Measurements from ENCODE around the gene KCNQ1. TPM values are rescaled to one million over a fixed set of nuclear protein-coding genes. Genes with fewer than 3 reads are reported as not detected.

KCNQ1 gene
- total and polyA plus RNA-seq, 9 of the 15 experiments (the other 6 are each of a cell fraction or from before 2014, with no cell fraction given), result 0.44 TPM; not detected in 8

GRCh38 chr11:2700415-2701211 lies 255.8 kb downstream of the KCNQ1 start:
- Histone ChIP-seq H3K9ac (ENCODE audit: insufficient read depth in 1 of 2, low read depth in 2 of 2, low read length in 2 of 2) (peak overlapping the region; percentile 92 to 93), H4K20me1 (replicated peaks; ENCODE audit: control insufficient read depth, insufficient read depth, low read length) (peaks cover 23% of the 10 kb centered on the region), H3K79me2 (ENCODE audit: control insufficient read depth, insufficient read depth, low read length) (peaks cover 46% of the 10 kb centered on the region), H3K4me1 (replicated peaks in 1 of 2; ENCODE audit: control insufficient read depth in 2 of 2, insufficient read depth in 2 of 2, low read length in 2 of 2) (peaks cover 20 to 47% of the 10 kb centered on the region in 2 experiments; a peak in 4 of 5 replicates), H3K4me2 (ENCODE audit: insufficient read depth, low read length) (peak overlapping the region; percentile 80), H3K27me3 (ENCODE audit: control insufficient read depth in 2 of 2, insufficient read depth in 2 of 2, low read length in 2 of 2) (no peaks in the 10 kb centered on the region), H3K36me3 (ENCODE audit: control insufficient read depth, insufficient read depth, low read length) (peaks cover 12% of the 10 kb centered on the region), H3K4me3 (peak overlapping the region; percentile 69), H3K9me3 (replicated peaks; ENCODE audit: control insufficient read depth, insufficient read depth, low read depth, low read length) (no peaks in the 10 kb centered on the region), H3K9me1 (ENCODE audit: control insufficient read depth, insufficient read depth, low read length) (no peaks in the 10 kb centered on the region), H3K27ac (ENCODE audit: extremely low read depth, low read depth, low read length) (peak overlapping the region; percentile 92), H2AFZ (ENCODE audit: low read depth, low read length) (peak overlapping the region; percentile 90)
- CTCF ChIA-PET (ENCODE audit: low intra/inter-chr PET ratio), result no interaction called here
- FAIRE-seq (no peak), DNase-seq (ENCODE audit: extremely low read depth in 1 of 4, low spot score in 3 of 4) (peak; percentile 74 to 79 (median 76)), ATAC-seq (peak; percentile 66)
- in situ Hi-C loops (cut with MboI) (no loop called here), intact Hi-C loops (cut with micrococcal nuclease) (no loop called here)
- POLR2A ChIA-PET, result interaction anchor here (0.6 to 2.0 kb wide), 29 partner anchors 8 to 352 kb away, joined by 3 to 20 read pairs (median 4); partner anchors contain the start of gene CDKN1C
- 9% methylated on average over 31 of the region's 52 CpGs for WGBS (ENCODE audit: insufficient coverage, low coverage, missing lambda C conversion rate)
- BruUV-seq (replicated peaks), result no TSS peak
- TF ChIP-seq THAP7 (CRISPR knock-in tag; IDR thresholded peaks at IDR 0.05) (no peak), ZNF133 (CRISPR knock-in tag; IDR thresholded peaks at IDR 0.05) (no peak), RBM15 (IDR thresholded peaks at IDR 0.05; ENCODE audit: insufficient read depth, low read length) (no peak), CREB1 (IDR thresholded peaks at IDR 0.05) (peak; percentile 50; the same call in 1 of the 2 replicates), CREB1 (CRISPR knock-in tag; IDR thresholded peaks at IDR 0.05) (no peak), ZBTB11 (CRISPR knock-in tag; IDR thresholded peaks at IDR 0.05) (peak in 1 of 3 experiments; percentile 28; a peak in 1 of 6 replicates), ZNF184 (CRISPR knock-in tag; IDR thresholded peaks at IDR 0.05) (no peak), NR1H2 (CRISPR knock-in tag; IDR thresholded peaks at IDR 0.05) (peak; percentile 86; the same call in 1 of the 2 replicates), MTF1 (CRISPR knock-in tag; IDR thresholded peaks at IDR 0.05; ENCODE audit: borderline replicate concordance) (no peak), ZMIZ1 (IDR thresholded peaks at IDR 0.05; ENCODE audit: low read depth in 2 of 2, low read length in 2 of 2) (no peak), GABPB1 (CRISPR knock-in tag; IDR thresholded peaks at IDR 0.05) (no peak), SMAD2 (IDR thresholded peaks at IDR 0.05; ENCODE audit: low read depth, low read length) (no peak), ZNF644 (tag; IDR thresholded peaks at IDR 0.05; ENCODE audit: low read depth) (no peak)
